WTC11 (cell line): ENCODE results near the gene RGS16. TPM values are rescaled to one million over a fixed set of nuclear protein-coding genes. Genes with fewer than 3 reads are reported as not detected.

Source experiments
- AR ChIP-seq: fragments of 250-450 bp; sonication (Bioruptor Pico); IDR thresholded peaks from 2 replicates; pipeline ENCODE4 v1.9.0; 2021; ENCODE audit warnings: mild to moderate bottlenecking
- ATF1 ChIP-seq: sonication (generic); formaldehyde crosslinking; IDR thresholded peaks from 2 replicates; pipeline ENCODE4 v1.8.1; 2023; ENCODE audit warnings: mild to moderate bottlenecking, moderate library complexity, missing genetic modification reagents
- ATF2 ChIP-seq: sonication (generic); formaldehyde crosslinking; IDR thresholded peaks from 2 replicates; pipeline ENCODE4 v1.8.1; 2022; ENCODE audit warnings: low read depth, missing genetic modification reagents, borderline replicate concordance
- ATF6 ChIP-seq: sonication (generic); formaldehyde crosslinking; IDR thresholded peaks from 2 replicates; pipeline ENCODE4 v1.8.1; 2023; ENCODE audit warnings: mild to moderate bottlenecking, missing genetic modification reagents
- CREM ChIP-seq: sonication (generic); formaldehyde crosslinking; IDR thresholded peaks from 2 replicates; pipeline ENCODE4 v1.8.1; 2022; ENCODE audit warnings: mild to moderate bottlenecking, missing genetic modification reagents, moderate library complexity
- ESRRA ChIP-seq: sonication (generic); formaldehyde crosslinking; IDR thresholded peaks from 2 replicates; pipeline ENCODE4 v1.8.1; 2022; ENCODE audit warnings: mild to moderate bottlenecking, missing genetic modification reagents, borderline replicate concordance
- FOXJ3 ChIP-seq: sonication (generic); formaldehyde crosslinking; IDR thresholded peaks from 2 replicates; pipeline ENCODE4 v1.9.0; 2021; ENCODE audit warnings: missing genetic modification reagents, mild to moderate bottlenecking, borderline replicate concordance
- FOXP4 ChIP-seq: sonication (generic); formaldehyde crosslinking; IDR thresholded peaks from 2 replicates; pipeline ENCODE4 v1.8.0; 2022; ENCODE audit warnings: mild to moderate bottlenecking, missing genetic modification reagents
- IRF1 ChIP-seq: sonication (generic); formaldehyde crosslinking; IDR thresholded peaks from 2 replicates; pipeline ENCODE4 v1.8.0; 2023; ENCODE audit warnings: missing genetic modification reagents
- MYBL2 ChIP-seq: sonication (generic); formaldehyde crosslinking; IDR thresholded peaks from 2 replicates; pipeline ENCODE4 v1.8.1; 2023; ENCODE audit warnings: mild to moderate bottlenecking, moderate library complexity, missing genetic modification reagents
- NR3C1 ChIP-seq: sonication (generic); formaldehyde crosslinking; conservative IDR thresholded peaks from 2 replicates; pipeline ENCODE4 v1.8.1; 2023; ENCODE audit warnings: low read depth, mild to moderate bottlenecking, missing genetic modification reagents
- OVOL2 ChIP-seq: fragments of 250-450 bp; sonication (Bioruptor Pico); IDR thresholded peaks from 2 replicates; pipeline ENCODE4 v1.9.0; 2021; ENCODE audit warnings: mild to moderate bottlenecking, borderline replicate concordance
- PREB ChIP-seq: sonication (generic); formaldehyde crosslinking; IDR thresholded peaks from 2 replicates; pipeline ENCODE4 v1.8.1; 2022; ENCODE audit warnings: mild to moderate bottlenecking, missing genetic modification reagents, moderate library complexity, borderline replicate concordance
- RELA ChIP-seq: sonication (generic); formaldehyde crosslinking; IDR thresholded peaks from 2 replicates; pipeline ENCODE4 v1.8.1; 2022; ENCODE audit warnings: missing genetic modification reagents, mild to moderate bottlenecking, borderline replicate concordance
- SOX15 ChIP-seq: fragments of 250-450 bp; sonication (Bioruptor Pico); IDR thresholded peaks from 2 replicates; pipeline ENCODE4 v1.9.0; 2021; ENCODE audit warnings: mild to moderate bottlenecking
- TEAD4 ChIP-seq: sonication (generic); formaldehyde crosslinking; IDR thresholded peaks from 2 replicates; pipeline ENCODE4 v1.8.0; 2022; ENCODE audit warnings: mild to moderate bottlenecking, missing genetic modification reagents
- ZNF219 ChIP-seq: sonication (generic); formaldehyde crosslinking; IDR thresholded peaks from 2 replicates; pipeline ENCODE4 v1.8.0; 2023; ENCODE audit warnings: missing genetic modification reagents, mild to moderate bottlenecking, borderline replicate concordance
- ZNF317 ChIP-seq: sonication (generic); formaldehyde crosslinking; IDR thresholded peaks from 2 replicates; pipeline ENCODE4 v1.8.1; 2023; ENCODE audit warnings: low read depth, mild to moderate bottlenecking, moderate library complexity, missing genetic modification reagents, borderline replicate concordance
- ZNF671 ChIP-seq: fragments of 250-450 bp; sonication (Bioruptor Pico); IDR thresholded peaks from 2 replicates; pipeline ENCODE4 v1.8.0; 2021; ENCODE audit warnings: mild to moderate bottlenecking
- total RNA-seq: library from RNA; stranded (reverse); gene quantifications from 3 replicates; pipeline ENCODE4 v1.2.3, GENCODE V29; 2021
- TF ChIP-seq, protein P1 (sequence below): fragments of 250-450 bp; sonication (Bioruptor Pico); conservative IDR thresholded peaks from 2 replicates; pipeline ENCODE4 v1.9.0; 2021; ENCODE audit warnings: mild to moderate bottlenecking
- TF ChIP-seq, protein P2 (sequence below): sonication (generic); formaldehyde crosslinking; IDR thresholded peaks from 2 replicates; pipeline ENCODE4 v1.8.1; 2022; ENCODE audit warnings: missing genetic modification reagents, borderline replicate concordance
- TF ChIP-seq, protein P3 (sequence below): fragments of 250-450 bp; sonication (Bioruptor Pico); IDR thresholded peaks from 2 replicates; pipeline ENCODE4 v2.1.2; 2022; ENCODE audit warnings: mild to moderate bottlenecking, moderate library complexity

Gene RGS16
- total RNA-seq, 1 experiment from 2014 or later: 17.8 TPM

DNA sequence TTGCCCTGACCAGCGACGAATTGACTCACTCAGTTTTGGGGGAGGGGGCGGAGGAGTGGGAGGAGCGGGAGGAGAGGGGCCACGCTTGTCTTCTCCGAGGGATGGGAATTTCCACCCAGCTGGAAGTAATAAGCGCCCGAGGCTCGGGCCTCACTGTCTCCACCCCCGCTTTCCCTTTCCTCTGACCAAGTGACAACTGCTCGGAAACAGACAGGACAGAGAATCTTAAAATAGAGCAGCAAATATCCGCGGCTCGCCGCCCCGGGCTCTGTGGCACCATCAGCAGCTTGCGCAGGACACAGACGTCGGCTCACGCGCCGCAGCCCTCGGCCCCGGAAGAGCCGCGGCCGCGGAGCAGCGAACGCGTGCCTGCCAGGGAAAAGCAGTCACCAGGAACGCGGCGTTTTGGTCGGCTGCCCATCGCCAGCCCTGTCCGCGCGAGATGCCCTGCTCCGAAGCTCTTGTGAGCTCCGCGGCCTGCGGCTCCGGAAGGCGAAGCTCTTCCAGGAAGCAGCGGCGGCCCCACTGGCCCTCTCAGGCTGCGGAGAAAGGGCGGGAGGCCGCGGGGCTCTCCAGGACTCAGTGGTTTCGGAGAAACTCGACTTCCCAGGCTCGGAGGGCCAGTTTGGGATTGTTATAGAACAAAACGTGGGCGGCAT, 10.7 kb upstream of the RGS16 start (continued):
- TF ChIP-seq ZNF317 (CRISPR knock-in tag): peak; percentile 77
- no peak for TF ChIP-seq ATF1
- no peak for TF ChIP-seq MYBL2 (CRISPR knock-in tag)
- TF ChIP-seq ATF6 (CRISPR knock-in tag): no peak
- no peak for TF ChIP-seq FOXJ3 (CRISPR knock-in tag)
- TF ChIP-seq TEAD4: 0 out of 2 replicates have a peak, but pooled peaks have one; percentile 27
- 0 out of 2 replicates have a peak, but pooled peaks have one; percentile 50 for TF ChIP-seq ZNF219 (CRISPR knock-in tag)
- no peak for TF ChIP-seq NR3C1
- TF ChIP-seq IRF1 (CRISPR knock-in tag): no peak
- peak; percentile 40; the same call in 1 of the 2 replicates for TF ChIP-seq CREM
- no peak for TF ChIP-seq ATF2 (CRISPR knock-in tag)
- TF ChIP-seq ESRRA (CRISPR knock-in tag): no peak
- no peak for TF ChIP-seq RELA (CRISPR knock-in tag)
- TF ChIP-seq, protein P1, sequence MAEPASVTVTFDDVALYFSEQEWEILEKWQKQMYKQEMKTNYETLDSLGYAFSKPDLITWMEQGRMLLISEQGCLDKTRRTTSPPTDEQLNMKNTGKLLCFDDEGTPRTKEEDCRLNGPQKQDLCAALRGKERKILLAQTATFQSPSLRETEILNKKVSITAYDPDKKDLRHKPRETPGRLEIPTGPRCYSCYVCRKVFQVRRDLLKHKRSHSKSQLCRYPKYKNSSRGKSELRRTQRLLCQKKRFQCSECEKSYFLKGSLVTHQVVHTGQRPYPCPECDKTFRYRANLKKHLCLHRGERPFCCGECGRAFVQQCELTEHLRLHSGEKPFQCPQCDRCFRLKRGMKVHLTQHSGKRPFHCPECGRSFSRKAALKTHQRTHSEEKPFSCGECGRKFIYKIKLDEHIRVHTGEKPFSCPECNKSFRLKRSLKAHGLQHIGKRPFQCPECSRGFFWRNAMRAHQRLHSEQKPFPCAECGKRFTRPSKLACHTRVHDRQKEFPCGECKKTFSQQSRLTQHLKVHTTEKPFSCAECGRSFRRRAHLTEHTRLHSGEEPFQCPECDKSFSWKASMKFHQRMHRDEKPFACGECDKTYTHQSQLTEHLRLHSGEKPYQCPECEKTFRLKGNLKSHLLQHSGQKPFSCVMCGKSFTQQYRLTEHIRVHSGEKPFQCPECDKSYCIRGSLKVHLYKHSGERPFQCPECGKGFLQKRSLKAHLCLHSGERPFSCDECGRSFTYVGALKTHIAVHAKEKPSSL (CRISPR knock-in tag): no peak
- TF ChIP-seq, protein P2, sequence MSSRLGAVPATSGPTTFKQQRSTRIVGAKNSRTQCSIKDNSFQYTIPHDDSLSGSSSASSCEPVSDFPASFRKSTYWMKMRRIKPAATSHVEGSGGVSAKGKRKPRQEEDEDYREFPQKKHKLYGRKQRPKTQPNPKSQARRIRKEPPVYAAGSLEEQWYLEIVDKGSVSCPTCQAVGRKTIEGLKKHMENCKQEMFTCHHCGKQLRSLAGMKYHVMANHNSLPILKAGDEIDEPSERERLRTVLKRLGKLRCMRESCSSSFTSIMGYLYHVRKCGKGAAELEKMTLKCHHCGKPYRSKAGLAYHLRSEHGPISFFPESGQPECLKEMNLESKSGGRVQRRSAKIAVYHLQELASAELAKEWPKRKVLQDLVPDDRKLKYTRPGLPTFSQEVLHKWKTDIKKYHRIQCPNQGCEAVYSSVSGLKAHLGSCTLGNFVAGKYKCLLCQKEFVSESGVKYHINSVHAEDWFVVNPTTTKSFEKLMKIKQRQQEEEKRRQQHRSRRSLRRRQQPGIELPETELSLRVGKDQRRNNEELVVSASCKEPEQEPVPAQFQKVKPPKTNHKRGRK (CRISPR knock-in tag): no peak
- no peak for TF ChIP-seq SOX15 (CRISPR knock-in tag)
- TF ChIP-seq, protein P3, sequence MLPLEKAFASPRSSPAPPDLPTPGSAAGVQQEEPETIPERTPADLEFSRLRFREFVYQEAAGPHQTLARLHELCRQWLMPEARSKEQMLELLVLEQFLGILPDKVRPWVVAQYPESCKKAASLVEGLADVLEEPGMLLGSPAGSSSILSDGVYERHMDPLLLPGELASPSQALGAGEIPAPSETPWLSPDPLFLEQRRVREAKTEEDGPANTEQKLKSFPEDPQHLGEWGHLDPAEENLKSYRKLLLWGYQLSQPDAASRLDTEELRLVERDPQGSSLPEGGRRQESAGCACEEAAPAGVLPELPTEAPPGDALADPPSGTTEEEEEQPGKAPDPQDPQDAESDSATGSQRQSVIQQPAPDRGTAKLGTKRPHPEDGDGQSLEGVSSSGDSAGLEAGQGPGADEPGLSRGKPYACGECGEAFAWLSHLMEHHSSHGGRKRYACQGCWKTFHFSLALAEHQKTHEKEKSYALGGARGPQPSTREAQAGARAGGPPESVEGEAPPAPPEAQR (CRISPR knock-in tag): no peak
- TF ChIP-seq FOXP4 (CRISPR knock-in tag): no peak
- no peak for TF ChIP-seq PREB
- TF ChIP-seq ZNF671 (CRISPR knock-in tag): no peak
- TF ChIP-seq OVOL2 (CRISPR knock-in tag): no peak
- no peak for TF ChIP-seq AR (CRISPR knock-in tag)
